ENCODE measurements around the gene ING5.

GRCh38 chr2:241730671-241731293 lies 28.9 kb downstream of the ING5 start:
- TF ChIP-seq CTCF (IDR thresholded peaks at IDR 0.05) (no peak), POLR2A (IDR thresholded peaks at IDR 0.05) (no peak)
